Prostate gland (tissue), 2 donors: ENCODE results near the gene ARHGEF28.

Experiments used
- POLR2A ChIP-seq: fragments of 450-650 bp; IDR thresholded peaks from one replicate; pipeline ENCODE4 v1.6.1; 2016; ENCODE audit warnings: antibody characterized with exemption, mild to moderate bottlenecking
- POLR2AphosphoS5 ChIP-seq: sonication (generic); formaldehyde crosslinking; IDR thresholded peaks from one replicate; pipeline ENCODE4 v1.6.1; 2017; ENCODE audit warnings: antibody characterized with exemption
- TF ChIP-seq, protein P1 (sequence below), 4 experiments: fragments of 200-600 bp in 2 of 4; fragments of 450-650 bp in 2 of 4; sonication (generic) in 2 of 4; IDR thresholded peaks; 1 replicate in 3 of 4; 2 replicates in 1 of 4; pipeline ENCODE4 v1.5.1; 2016 to 2019; ENCODE audit warnings: antibody characterized with exemption in 4 of 4, mild to moderate bottlenecking in 2 of 4, moderate library complexity in 2 of 4

DNA sequence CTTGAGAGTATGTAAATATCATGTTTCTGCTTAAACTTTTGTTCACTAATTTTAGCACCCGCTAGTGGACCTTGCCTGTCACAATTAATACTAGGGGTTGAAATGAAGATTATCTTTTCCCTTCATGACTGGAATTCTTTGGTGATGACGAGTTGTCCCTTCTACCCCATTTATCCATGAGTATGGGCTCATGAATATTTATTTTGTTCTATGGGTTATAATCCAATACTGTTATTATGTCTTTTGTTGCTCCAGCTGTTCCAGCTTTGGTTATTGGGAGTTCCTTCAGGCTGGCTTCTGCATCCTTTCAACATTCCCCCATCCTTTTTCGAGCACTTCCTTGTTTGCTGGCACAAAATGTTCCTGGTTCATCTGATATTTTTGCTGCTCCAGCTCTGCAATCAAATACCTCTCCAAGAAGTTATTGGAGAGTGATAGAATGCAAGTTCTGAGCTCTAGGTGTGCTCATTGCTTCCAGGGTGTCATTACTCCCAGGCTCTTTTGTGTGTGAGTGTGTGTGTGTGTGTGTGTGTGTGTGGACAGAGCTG is 19.7 kb upstream of the ARHGEF28 start:
- TF ChIP-seq, protein P1, sequence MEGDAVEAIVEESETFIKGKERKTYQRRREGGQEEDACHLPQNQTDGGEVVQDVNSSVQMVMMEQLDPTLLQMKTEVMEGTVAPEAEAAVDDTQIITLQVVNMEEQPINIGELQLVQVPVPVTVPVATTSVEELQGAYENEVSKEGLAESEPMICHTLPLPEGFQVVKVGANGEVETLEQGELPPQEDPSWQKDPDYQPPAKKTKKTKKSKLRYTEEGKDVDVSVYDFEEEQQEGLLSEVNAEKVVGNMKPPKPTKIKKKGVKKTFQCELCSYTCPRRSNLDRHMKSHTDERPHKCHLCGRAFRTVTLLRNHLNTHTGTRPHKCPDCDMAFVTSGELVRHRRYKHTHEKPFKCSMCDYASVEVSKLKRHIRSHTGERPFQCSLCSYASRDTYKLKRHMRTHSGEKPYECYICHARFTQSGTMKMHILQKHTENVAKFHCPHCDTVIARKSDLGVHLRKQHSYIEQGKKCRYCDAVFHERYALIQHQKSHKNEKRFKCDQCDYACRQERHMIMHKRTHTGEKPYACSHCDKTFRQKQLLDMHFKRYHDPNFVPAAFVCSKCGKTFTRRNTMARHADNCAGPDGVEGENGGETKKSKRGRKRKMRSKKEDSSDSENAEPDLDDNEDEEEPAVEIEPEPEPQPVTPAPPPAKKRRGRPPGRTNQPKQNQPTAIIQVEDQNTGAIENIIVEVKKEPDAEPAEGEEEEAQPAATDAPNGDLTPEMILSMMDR (IDR thresholded peaks at IDR 0.05), result no peak
- no peak for TF ChIP-seq POLR2AphosphoS5
- TF ChIP-seq POLR2A, result no peak
